Measurements from ENCODE around the gene NSF.

GRCh38 chr17:46756861-46757260 is 166.4 kb downstream of the NSF start:
- TF ChIP-seq, protein P1, sequence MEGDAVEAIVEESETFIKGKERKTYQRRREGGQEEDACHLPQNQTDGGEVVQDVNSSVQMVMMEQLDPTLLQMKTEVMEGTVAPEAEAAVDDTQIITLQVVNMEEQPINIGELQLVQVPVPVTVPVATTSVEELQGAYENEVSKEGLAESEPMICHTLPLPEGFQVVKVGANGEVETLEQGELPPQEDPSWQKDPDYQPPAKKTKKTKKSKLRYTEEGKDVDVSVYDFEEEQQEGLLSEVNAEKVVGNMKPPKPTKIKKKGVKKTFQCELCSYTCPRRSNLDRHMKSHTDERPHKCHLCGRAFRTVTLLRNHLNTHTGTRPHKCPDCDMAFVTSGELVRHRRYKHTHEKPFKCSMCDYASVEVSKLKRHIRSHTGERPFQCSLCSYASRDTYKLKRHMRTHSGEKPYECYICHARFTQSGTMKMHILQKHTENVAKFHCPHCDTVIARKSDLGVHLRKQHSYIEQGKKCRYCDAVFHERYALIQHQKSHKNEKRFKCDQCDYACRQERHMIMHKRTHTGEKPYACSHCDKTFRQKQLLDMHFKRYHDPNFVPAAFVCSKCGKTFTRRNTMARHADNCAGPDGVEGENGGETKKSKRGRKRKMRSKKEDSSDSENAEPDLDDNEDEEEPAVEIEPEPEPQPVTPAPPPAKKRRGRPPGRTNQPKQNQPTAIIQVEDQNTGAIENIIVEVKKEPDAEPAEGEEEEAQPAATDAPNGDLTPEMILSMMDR (IDR thresholded peaks at IDR 0.05; ENCODE audit: low read depth, low read length), result no peak
- no peak for TF ChIP-seq EZH2phosphoT487 (IDR thresholded peaks at IDR 0.05; ENCODE audit: low read depth)

Data from OCI-LY3 (cell line).